ENCODE results near the gene ITPK1. TPM values are rescaled to one million over a fixed set of nuclear protein-coding genes. Genes with fewer than 3 reads are reported as not detected.

The ITPK1 gene
- total and polyA plus RNA-seq, 10 of the 15 experiments (the other 5 are each of a cell fraction or from before 2014, with no cell fraction given), result 1.3 to 73.2 (median 27.0) TPM

DNA sequence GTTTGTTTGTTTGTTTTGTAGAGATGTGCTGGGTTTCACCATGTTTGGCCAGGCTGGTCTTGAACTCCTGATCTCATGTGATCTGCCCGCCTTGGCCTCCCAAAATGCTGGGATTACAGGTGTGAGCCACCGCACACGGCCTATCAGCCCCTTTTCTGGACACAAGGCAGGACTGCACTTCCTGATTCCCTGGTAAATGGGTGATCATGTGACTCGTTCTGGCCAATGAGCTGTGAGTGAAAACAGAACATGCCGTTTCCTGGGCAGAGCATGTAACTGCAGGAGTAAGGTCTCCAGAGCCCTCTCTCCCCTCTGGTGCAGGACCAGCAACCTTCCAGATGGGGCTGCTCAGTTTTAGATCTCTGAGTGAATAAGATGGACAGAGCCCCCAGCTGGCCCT is 92.7 kb downstream of the ITPK1 start:
- no peak for DNase-seq (ENCODE audit: low read depth, low spot score)
- Histone ChIP-seq H3K9ac (ENCODE audit: control insufficient read depth, insufficient read depth, low read length) (no peak overlapping the region), H2AFZ (ENCODE audit: control insufficient read depth, low read depth, low read length) (no peak overlapping the region), H3K4me3 (no peak overlapping the region), H3K4me1 (ENCODE audit: control insufficient read depth, insufficient read depth, low read length) (no peaks in the 10 kb centered on the region), H3K4me2 (ENCODE audit: control insufficient read depth, insufficient read depth) (no peak overlapping the region), H3K9me3 (replicated peaks; ENCODE audit: control insufficient read depth, insufficient read depth, low read length) (no peaks in the 10 kb centered on the region; the same call in 2 of the 3 replicates), H4K20me1 (ENCODE audit: control insufficient read depth, insufficient read depth) (no peaks in the 10 kb centered on the region; the same call in 1 of the 2 replicates), H3K27ac (ENCODE audit: control insufficient read depth, insufficient read depth) (no peak overlapping the region), H3K79me2 (ENCODE audit: control insufficient read depth, insufficient read depth, low read length) (peaks cover 2% of the 10 kb centered on the region), H3K27me3 (replicated peaks in 1 of 2; ENCODE audit: control insufficient read depth in 2 of 2, insufficient read depth in 2 of 2, low read length in 1 of 2) (no peaks in the 10 kb centered on the region), H3K36me3 (ENCODE audit: control insufficient read depth in 2 of 2, insufficient read depth in 2 of 2, low read length in 1 of 2) (peaks cover 0 to 2% of the 10 kb centered on the region in 2 experiments; a peak in 2 of 4 replicates)
- ChIA-PET POLR2A (interaction anchor here (0.7 kb wide), 1 partner anchor 9 kb away, joined by 3 read pairs; no protein-coding TSS in a partner anchor), RAD21 (ENCODE audit: unreplicated experiment) (interaction anchor here (1.1 kb wide), 1 partner anchor 44 kb away, joined by 3 read pairs; no protein-coding TSS in a partner anchor), CTCF (interaction anchor here (0.9 to 1.3 kb wide), 4 partner anchors 17 to 142 kb away, joined by 3 to 6 read pairs (median 4); no protein-coding TSS in a partner anchor), SMC1A (ENCODE audit: uncharacterized antibody, unreplicated experiment) (interaction anchor here (0.8 kb wide), 1 partner anchor 109 kb away, joined by 3 read pairs; no protein-coding TSS in a partner anchor)
- TF ChIP-seq ZNF217 (IDR thresholded peaks at IDR 0.05), result no peak
- TF ChIP-seq, protein P1, sequence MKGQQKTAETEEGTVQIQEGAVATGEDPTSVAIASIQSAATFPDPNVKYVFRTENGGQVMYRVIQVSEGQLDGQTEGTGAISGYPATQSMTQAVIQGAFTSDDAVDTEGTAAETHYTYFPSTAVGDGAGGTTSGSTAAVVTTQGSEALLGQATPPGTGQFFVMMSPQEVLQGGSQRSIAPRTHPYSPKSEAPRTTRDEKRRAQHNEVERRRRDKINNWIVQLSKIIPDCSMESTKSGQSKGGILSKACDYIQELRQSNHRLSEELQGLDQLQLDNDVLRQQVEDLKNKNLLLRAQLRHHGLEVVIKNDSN (IDR thresholded peaks at IDR 0.05; ENCODE audit: borderline replicate concordance, extremely low read length, insufficient read depth, low read depth, low read length), result peak; percentile 55
- TF ChIP-seq RAD51 (IDR thresholded peaks at IDR 0.05), result peak; percentile 61; the same call in 1 of the 2 replicates
- no peak for TF ChIP-seq DPF2 (IDR thresholded peaks at IDR 0.05)
- TF ChIP-seq NFYB (IDR thresholded peaks at IDR 0.05; ENCODE audit: insufficient read depth, low read depth, low read length), result peak; percentile 89
- no TSS peak for BruUV-seq (replicated peaks)
- FAIRE-seq, result no peak
- in situ Hi-C loops (cut with MboI) (no loop called here), intact Hi-C loops (cut with micrococcal nuclease; ENCODE audit: unreplicated experiment) (no loop called here)
- ATAC-seq, result peak; percentile 45
- 96% methylated on average over 5 of the region's 5 CpGs for WGBS (ENCODE audit: insufficient coverage, insufficient replicate concordance, low lambda C conversion rate, missing lambda C conversion rate)

DNA sequence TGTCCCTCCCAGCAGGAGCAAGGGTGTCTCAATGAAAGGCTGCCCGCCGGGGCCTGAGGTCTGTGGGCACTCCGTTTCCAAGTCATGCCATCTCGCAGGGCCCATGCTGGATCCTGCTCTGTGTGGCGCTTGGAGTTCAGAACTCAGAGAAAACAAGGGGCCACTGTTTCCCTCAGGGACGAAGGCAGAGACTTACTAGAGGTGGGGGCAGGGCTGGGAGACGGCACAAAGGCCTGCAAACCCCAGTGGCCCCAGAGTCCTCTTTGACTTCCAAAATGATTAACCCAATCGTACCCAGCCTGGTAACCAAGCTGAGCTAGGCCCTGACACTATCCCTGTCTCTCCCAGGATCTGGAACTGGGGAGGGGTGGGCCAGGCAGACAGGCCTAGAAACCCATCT is 95.8 kb downstream of the ITPK1 start:
- Histone ChIP-seq H3K27me3 (replicated peaks in 1 of 2; ENCODE audit: control insufficient read depth in 2 of 2, insufficient read depth in 2 of 2, low read length in 1 of 2) (no peaks in the 10 kb centered on the region), H3K27ac (ENCODE audit: control insufficient read depth, insufficient read depth) (no peak overlapping the region), H3K4me2 (ENCODE audit: control insufficient read depth, insufficient read depth) (no peak overlapping the region), H3K79me2 (ENCODE audit: control insufficient read depth, insufficient read depth, low read length) (peaks cover 2% of the 10 kb centered on the region), H3K9ac (ENCODE audit: control insufficient read depth, insufficient read depth, low read length) (no peak overlapping the region), H2AFZ (ENCODE audit: control insufficient read depth, low read depth, low read length) (no peak overlapping the region), H3K36me3 (ENCODE audit: control insufficient read depth in 2 of 2, insufficient read depth in 2 of 2, low read length in 1 of 2) (peaks cover 0 to 14% of the 10 kb centered on the region in 2 experiments; a peak in 2 of 4 replicates), H3K9me3 (replicated peaks; ENCODE audit: control insufficient read depth, insufficient read depth, low read length) (no peaks in the 10 kb centered on the region; the same call in 2 of the 3 replicates), H3K4me3 (no peak overlapping the region), H3K4me1 (ENCODE audit: control insufficient read depth, insufficient read depth, low read length) (no peaks in the 10 kb centered on the region), H4K20me1 (ENCODE audit: control insufficient read depth, insufficient read depth) (no peaks in the 10 kb centered on the region)
- ChIA-PET POLR2A (no interaction called here), CTCF (no interaction called here), SMC1A (ENCODE audit: uncharacterized antibody, unreplicated experiment) (no interaction called here), RAD21 (ENCODE audit: unreplicated experiment) (no interaction called here)
- intact Hi-C loops (cut with micrococcal nuclease; ENCODE audit: unreplicated experiment) (no loop called here), in situ Hi-C loops (cut with MboI) (no loop called here)
- FAIRE-seq (no peak), ATAC-seq (no peak), DNase-seq (ENCODE audit: low read depth, low spot score) (no peak)
- 69% methylated on average over 8 of the region's 8 CpGs for WGBS (ENCODE audit: insufficient coverage, insufficient replicate concordance, low lambda C conversion rate, missing lambda C conversion rate)
- TF ChIP-seq TARDBP (IDR thresholded peaks at IDR 0.05; ENCODE audit: borderline replicate concordance) (no peak), NR2F1 (conservative IDR thresholded peaks at IDR 0.05) (no peak), BHLHE40 (IDR thresholded peaks at IDR 0.05; ENCODE audit: borderline replicate concordance in 1 of 2, low read depth in 2 of 2, low read length in 1 of 2) (no peak), SUZ12 (IDR thresholded peaks at IDR 0.05; ENCODE audit: unreplicated experiment) (no peak), NFIC (IDR thresholded peaks at IDR 0.05; ENCODE audit: low read depth, low read length) (no peak)
- no TSS peak for BruUV-seq (replicated peaks)

Measured in GM12878 (cell line).